ENCODE data around the gene SMIM5.

The SMIM5 gene

GRCh38 chr17:75594499-75595283 lies 38.5 kb upstream of the SMIM5 start:
- Histone ChIP-seq H4K20me1 (ENCODE audit: insufficient read depth, low read length) (no peaks in the 10 kb centered on the region), H3K79me2 (ENCODE audit: low read length) (no peaks in the 10 kb centered on the region), H3K9me3 (ENCODE audit: insufficient read depth, low read length) (no peaks in the 10 kb centered on the region), H3K36me3 (replicated peaks; ENCODE audit: low read depth, low read length) (no peaks in the 10 kb centered on the region), H3K4me1 (ENCODE audit: low read length) (peaks cover 3% of the 10 kb centered on the region; the same call in 1 of the 2 replicates), H2AFZ (ENCODE audit: low read depth, low read length) (no peak overlapping the region), H3K4me2 (ENCODE audit: low read length) (no peak overlapping the region), H3K4me3 (ENCODE audit: low read length) (no peak overlapping the region), H3K27me3 (ENCODE audit: low read depth, low read length) (peaks cover 13% of the 10 kb centered on the region), H3K27ac (ENCODE audit: low read length) (no peak overlapping the region), H3K9ac (ENCODE audit: low read length) (no peak overlapping the region)
- TF ChIP-seq EZH2phosphoT487 (IDR thresholded peaks at IDR 0.05; ENCODE audit: low read depth) = no peak
- TF ChIP-seq, protein P1, sequence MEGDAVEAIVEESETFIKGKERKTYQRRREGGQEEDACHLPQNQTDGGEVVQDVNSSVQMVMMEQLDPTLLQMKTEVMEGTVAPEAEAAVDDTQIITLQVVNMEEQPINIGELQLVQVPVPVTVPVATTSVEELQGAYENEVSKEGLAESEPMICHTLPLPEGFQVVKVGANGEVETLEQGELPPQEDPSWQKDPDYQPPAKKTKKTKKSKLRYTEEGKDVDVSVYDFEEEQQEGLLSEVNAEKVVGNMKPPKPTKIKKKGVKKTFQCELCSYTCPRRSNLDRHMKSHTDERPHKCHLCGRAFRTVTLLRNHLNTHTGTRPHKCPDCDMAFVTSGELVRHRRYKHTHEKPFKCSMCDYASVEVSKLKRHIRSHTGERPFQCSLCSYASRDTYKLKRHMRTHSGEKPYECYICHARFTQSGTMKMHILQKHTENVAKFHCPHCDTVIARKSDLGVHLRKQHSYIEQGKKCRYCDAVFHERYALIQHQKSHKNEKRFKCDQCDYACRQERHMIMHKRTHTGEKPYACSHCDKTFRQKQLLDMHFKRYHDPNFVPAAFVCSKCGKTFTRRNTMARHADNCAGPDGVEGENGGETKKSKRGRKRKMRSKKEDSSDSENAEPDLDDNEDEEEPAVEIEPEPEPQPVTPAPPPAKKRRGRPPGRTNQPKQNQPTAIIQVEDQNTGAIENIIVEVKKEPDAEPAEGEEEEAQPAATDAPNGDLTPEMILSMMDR (IDR thresholded peaks at IDR 0.05; ENCODE audit: low read depth, low read length) = no peak

DNA sequence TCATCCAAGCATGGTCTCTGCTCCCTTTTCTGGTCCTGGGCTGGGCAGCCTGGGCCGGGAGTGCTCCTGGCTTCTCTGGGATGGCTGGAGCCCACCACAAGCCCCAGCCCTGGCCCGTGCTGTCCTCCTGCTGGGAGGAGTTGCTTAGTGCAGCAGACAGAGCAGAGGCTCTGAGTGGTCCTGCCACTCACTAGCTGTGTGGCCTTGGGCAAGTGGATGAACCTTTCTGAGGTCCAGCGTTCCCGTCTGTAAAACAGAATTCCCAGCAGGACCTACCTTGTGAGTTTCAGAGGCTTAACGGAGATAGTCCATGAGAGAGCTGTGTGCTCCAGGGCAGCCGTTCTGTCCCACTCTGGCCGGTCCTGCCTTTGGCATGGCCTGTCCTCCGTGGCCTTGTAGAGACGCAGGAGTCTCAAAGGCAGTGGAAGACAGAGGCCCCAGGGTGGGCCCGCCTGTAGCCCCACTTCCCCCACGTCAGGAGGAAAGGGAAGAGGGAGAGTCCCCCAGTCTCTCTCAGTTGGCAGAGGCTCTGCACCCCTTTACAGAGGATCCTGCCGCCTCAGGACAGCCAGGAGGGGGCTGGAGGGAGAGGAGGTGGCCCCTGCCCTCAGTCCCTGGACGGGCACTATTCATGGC lies 37.8 kb upstream of the SMIM5 start:
- Histone ChIP-seq H3K4me3 (ENCODE audit: low read length) (no peak overlapping the region), H3K9ac (ENCODE audit: low read length) (no peak overlapping the region), H3K4me1 (ENCODE audit: low read length) (no peaks in the 10 kb centered on the region), H4K20me1 (ENCODE audit: insufficient read depth, low read length) (no peaks in the 10 kb centered on the region), H3K4me2 (ENCODE audit: low read length) (no peak overlapping the region), H3K79me2 (ENCODE audit: low read length) (no peaks in the 10 kb centered on the region), H3K27ac (ENCODE audit: low read length) (no peak overlapping the region), H3K27me3 (ENCODE audit: low read depth, low read length) (peaks cover 11% of the 10 kb centered on the region), H3K9me3 (ENCODE audit: insufficient read depth, low read length) (no peaks in the 10 kb centered on the region), H2AFZ (ENCODE audit: low read depth, low read length) (no peak overlapping the region), H3K36me3 (replicated peaks; ENCODE audit: low read depth, low read length) (no peaks in the 10 kb centered on the region)
- TF ChIP-seq, protein P1 (IDR thresholded peaks at IDR 0.05; ENCODE audit: low read depth, low read length) = no peak
- no peak for TF ChIP-seq EZH2phosphoT487 (IDR thresholded peaks at IDR 0.05; ENCODE audit: low read depth)

GRCh38 chr17:75595920-75596313 lies 37.3 kb upstream of the SMIM5 start:
- Histone ChIP-seq H4K20me1 (ENCODE audit: insufficient read depth, low read length) (no peaks in the 10 kb centered on the region), H3K36me3 (replicated peaks; ENCODE audit: low read depth, low read length) (no peaks in the 10 kb centered on the region), H3K4me1 (ENCODE audit: low read length) (no peaks in the 10 kb centered on the region), H2AFZ (ENCODE audit: low read depth, low read length) (no peak overlapping the region), H3K27ac (ENCODE audit: low read length) (no peak overlapping the region), H3K9ac (ENCODE audit: low read length) (no peak overlapping the region), H3K9me3 (ENCODE audit: insufficient read depth, low read length) (no peaks in the 10 kb centered on the region), H3K4me2 (ENCODE audit: low read length) (no peak overlapping the region), H3K27me3 (ENCODE audit: low read depth, low read length) (peaks cover 6% of the 10 kb centered on the region), H3K79me2 (ENCODE audit: low read length) (no peaks in the 10 kb centered on the region), H3K4me3 (ENCODE audit: low read length) (no peak overlapping the region)
- no peak for TF ChIP-seq EZH2phosphoT487 (IDR thresholded peaks at IDR 0.05; ENCODE audit: low read depth)
- TF ChIP-seq, protein P1 (IDR thresholded peaks at IDR 0.05; ENCODE audit: low read depth, low read length) = no peak

DNA sequence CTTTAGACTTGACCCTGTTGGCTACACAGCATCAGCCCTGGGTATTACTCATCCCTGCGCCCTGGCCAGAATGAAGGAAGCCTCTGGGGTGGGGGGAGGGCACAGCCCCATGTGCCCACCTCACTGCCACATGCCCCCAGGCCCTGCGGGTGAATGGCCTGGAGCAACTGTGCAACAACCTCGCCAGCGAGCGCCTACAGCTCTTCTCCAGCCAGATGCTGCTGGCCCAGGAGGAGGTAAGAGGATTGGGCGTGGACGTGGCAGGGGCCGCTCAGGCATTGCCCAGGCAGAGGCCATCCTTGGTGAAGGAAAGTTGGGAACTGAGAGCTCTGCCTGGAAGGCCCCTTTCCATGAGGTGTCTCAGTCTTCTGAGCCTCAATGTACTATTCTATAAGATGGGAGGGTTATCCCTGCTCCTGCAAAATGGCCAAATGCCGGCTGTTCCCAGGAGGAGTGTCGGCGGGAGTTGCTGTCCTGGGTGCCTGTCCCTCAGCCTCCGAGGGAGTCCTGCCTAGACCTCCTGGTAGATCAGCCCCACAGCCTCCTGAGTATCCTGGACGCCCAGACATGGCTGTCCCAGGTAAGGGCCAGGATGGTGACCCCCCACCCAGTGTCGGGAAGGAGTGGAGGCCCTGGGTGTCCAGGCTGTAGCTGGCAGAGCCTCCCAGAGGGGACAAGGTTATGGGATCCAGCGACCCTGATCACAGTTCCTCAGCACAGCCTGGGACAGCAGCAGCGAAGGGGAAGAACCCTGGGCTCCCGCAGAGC lies 36.7 kb upstream of the SMIM5 start:
- Histone ChIP-seq H3K4me3 (ENCODE audit: low read length) (no peak overlapping the region), H3K36me3 (replicated peaks; ENCODE audit: low read depth, low read length) (no peaks in the 10 kb centered on the region), H3K27ac (ENCODE audit: low read length) (no peak overlapping the region), H2AFZ (ENCODE audit: low read depth, low read length) (no peak overlapping the region), H3K9ac (ENCODE audit: low read length) (no peak overlapping the region), H4K20me1 (ENCODE audit: insufficient read depth, low read length) (no peaks in the 10 kb centered on the region), H3K79me2 (ENCODE audit: low read length) (no peaks in the 10 kb centered on the region), H3K9me3 (ENCODE audit: insufficient read depth, low read length) (no peaks in the 10 kb centered on the region), H3K27me3 (ENCODE audit: low read depth, low read length) (peaks cover under 1% of the 10 kb centered on the region; the same call in 1 of the 2 replicates), H3K4me1 (ENCODE audit: low read length) (peaks cover 2% of the 10 kb centered on the region; the same call in 1 of the 2 replicates), H3K4me2 (ENCODE audit: low read length) (no peak overlapping the region)
- no peak for TF ChIP-seq EZH2phosphoT487 (IDR thresholded peaks at IDR 0.05; ENCODE audit: low read depth)
- TF ChIP-seq, protein P1 (IDR thresholded peaks at IDR 0.05; ENCODE audit: low read depth, low read length) = no peak
